Neural progenitor cell (in vitro differentiated cells): ENCODE data around the gene LZTS2.
A peak's percentile ranks its signal among the peaks of the same experiment; 100 is the strongest.

Source experiments
- CTCF ChIP-seq: fragments of 200-600 bp; sonication (generic); IDR thresholded peaks from 2 replicates; pipeline ENCODE4 v1.5.1; 2017; ENCODE audit warnings: antibody characterized with exemption, mild to moderate bottlenecking
- EZH2 ChIP-seq: fragments of 200-600 bp; sonication (generic); IDR thresholded peaks from 2 replicates; pipeline ENCODE4 v1.6.1; 2017; ENCODE audit warnings: antibody characterized with exemption, mild to moderate bottlenecking, moderate library complexity
- EZH2phosphoT487 ChIP-seq: fragments of 200-600 bp; sonication (generic); IDR thresholded peaks from 2 replicates; pipeline ENCODE4 v1.6.1; 2017; ENCODE audit warnings: antibody characterized with exemption

GRCh38 chr10:100969187-100970075 is 30.2 kb upstream of the LZTS2 start, which contains the start of gene SEMA4G:
- TF ChIP-seq CTCF = peak; percentile 74
- peak; percentile 47 for TF ChIP-seq EZH2
- TF ChIP-seq EZH2phosphoT487 = no peak
